Stimulated activated memory B cell treated with anti-CD40 and anti-IgM and Interleukin-4, amounts not matched to agents 10 μg/mL and 1 μg/mL and 100 μg/mL, for 72 hours (primary cell): ENCODE data around the gene SLC25A48.
"Not testable (repeated sequence)": the region's sequence is repeated elsewhere in the genome, so short reads cannot be mapped to it uniquely, and the experiment has no call there.

Source experiments
- ATAC-seq: fragments of 150-1000 bp; cut with Tn5 transposase; 2 replicates; pipeline ENCODE4 v1.10.0; 2021
- H3K27ac Mint-ChIP-seq: one replicate; pipeline ENCODE4 v1.8.0; 2022; ENCODE audit warnings: mild to moderate bottlenecking, mixed read lengths
- H3K27me3 Mint-ChIP-seq: one replicate; pipeline ENCODE4 v1.8.0; 2022; ENCODE audit warnings: mixed read lengths
- H3K36me3 Mint-ChIP-seq: one replicate; pipeline ENCODE4 v1.8.0; 2022; ENCODE audit warnings: mixed read lengths
- H3K4me1 Mint-ChIP-seq: one replicate; pipeline ENCODE4 v1.8.0; 2022; ENCODE audit warnings: mixed read lengths
- H3K4me3 Mint-ChIP-seq: one replicate; pipeline ENCODE4 v1.8.0; 2022; ENCODE audit warnings: mild to moderate bottlenecking, moderate library complexity, mixed read lengths
- H3K9me3 Mint-ChIP-seq: one replicate; pipeline ENCODE4 v1.8.0; 2022; ENCODE audit warnings: mixed read lengths

The SLC25A48 gene

DNA sequence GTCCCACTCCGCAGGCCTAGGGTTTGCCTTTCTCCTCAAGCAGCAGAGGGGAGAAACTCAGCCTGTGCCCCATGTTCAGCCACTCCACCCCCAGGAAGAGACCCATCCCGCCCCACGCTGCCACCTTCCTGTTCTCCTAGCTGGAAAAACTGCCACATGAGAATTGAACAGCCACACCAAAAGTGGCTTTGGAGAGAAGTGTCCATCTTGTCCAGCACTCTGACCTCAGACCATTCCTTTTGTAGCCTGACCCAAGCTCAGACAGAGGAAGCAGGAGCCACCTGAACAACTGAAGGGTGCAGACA lies 8.3 kb upstream of the SLC25A48 start:
- no peaks in the 10 kb centered on the region for H3K36me3 Mint-ChIP-seq
- no peak for ATAC-seq
- H3K9me3 Mint-ChIP-seq, result no peaks in the 10 kb centered on the region
- peaks cover 14% of the 10 kb centered on the region for H3K27me3 Mint-ChIP-seq
- H3K4me3 Mint-ChIP-seq, result no peak overlapping the region
- H3K4me1 Mint-ChIP-seq, result no peaks in the 10 kb centered on the region
- no peak overlapping the region for H3K27ac Mint-ChIP-seq

DNA sequence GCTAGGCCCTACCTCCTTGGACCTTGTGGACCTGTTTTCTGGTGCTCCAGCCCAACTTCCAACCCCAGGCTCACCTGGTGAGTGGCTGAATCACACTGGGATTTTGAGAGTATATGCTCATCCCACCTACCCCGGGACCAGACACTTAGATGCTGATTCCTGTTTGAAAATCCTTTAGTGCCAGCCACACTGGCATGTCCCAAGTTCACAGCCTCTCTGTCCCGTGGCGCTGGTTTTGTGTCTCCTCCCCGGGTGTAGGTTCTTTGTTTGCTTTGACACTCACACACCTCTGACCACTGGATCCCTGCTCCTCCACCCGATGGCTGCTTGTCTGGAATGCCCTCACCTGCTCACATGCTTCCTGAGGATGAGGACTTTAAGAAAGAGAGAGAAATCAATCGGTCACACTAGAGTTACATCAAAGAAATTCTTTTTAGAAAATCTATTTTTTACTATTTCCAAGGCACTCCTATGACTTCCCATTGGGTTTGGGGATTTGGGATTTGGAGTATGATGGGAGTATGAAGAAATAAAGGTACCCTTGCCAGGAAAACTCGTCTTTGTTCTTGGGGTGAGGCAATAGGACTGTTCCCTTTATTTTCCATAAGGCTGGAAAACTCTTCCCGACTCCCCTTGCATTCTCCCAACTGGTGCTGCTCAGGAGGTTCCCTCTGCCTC lies 7.3 kb upstream of the SLC25A48 start:
- H3K36me3 Mint-ChIP-seq, result no peaks in the 10 kb centered on the region
- H3K9me3 Mint-ChIP-seq, result no peaks in the 10 kb centered on the region
- no peaks in the 10 kb centered on the region for H3K4me1 Mint-ChIP-seq
- no peak for ATAC-seq
- peaks cover 23% of the 10 kb centered on the region for H3K27me3 Mint-ChIP-seq
- no peak overlapping the region for H3K27ac Mint-ChIP-seq
- H3K4me3 Mint-ChIP-seq, result no peak overlapping the region

DNA sequence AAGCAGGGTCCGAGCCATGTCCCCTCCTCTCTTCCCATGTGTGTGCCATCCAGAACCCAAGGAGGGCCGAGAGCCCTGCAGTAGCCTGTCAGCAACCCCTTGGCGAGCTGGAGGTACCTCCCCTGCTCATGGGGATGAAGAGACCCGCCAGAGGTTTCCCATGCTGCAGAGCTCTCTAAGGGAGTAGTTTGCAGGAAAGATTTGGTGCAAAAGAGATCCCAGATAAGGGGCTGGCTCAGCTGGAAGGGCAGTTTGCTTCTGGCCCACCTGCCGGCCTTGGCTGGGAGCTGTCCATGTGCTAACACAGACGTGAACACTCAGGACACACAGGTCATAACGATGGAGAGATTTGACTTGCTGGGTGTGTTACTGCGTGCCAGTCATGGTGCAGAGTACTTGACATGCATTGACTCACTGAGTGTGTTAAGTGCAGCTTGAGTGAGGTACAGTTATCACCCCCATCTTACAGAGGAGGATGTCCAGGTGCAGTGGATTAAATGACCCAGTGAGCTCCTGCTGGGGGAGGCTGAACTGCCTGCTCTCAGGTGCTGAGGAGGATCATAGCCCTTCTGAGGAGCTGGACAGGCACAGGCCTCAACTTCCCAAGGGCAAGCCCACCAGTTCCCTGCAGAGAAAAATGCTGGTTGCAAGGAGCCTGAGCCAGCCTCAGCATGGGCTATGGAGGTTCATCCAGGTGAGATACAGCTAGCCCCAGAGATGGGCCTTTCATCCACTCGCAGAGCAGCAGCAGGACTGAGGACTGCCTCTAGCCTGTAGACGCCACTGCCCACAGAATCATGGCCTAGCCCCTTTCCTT lies 6.3 kb upstream of the SLC25A48 start:
- Mint-ChIP-seq H3K36me3 (no peaks in the 10 kb centered on the region), H3K27me3 (peaks cover 33% of the 10 kb centered on the region), H3K4me1 (no peaks in the 10 kb centered on the region), H3K9me3 (no peaks in the 10 kb centered on the region), H3K4me3 (no peak overlapping the region), H3K27ac (no peak overlapping the region)
- ATAC-seq, result no peak

DNA sequence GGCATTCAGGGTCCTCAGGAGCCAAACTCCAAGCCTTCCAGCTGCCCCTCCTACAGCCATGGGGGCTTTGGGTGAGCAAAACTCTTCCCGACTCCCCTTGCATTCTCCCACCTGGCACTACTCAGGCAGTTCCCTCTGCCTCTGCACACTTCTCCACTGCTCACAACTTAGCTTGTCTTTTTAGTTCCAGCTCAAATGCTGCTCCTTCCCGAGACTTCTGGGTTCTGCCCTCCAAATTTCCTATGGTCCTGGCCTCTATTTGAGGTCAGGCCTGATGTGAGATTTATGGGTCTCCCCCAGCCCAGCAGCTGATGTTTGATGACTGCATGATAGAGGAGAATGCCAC lies 5.7 kb upstream of the SLC25A48 start:
- Mint-ChIP-seq H3K27ac (no peak overlapping the region), H3K9me3 (no peaks in the 10 kb centered on the region), H3K27me3 (peaks cover 39% of the 10 kb centered on the region), H3K4me3 (no peak overlapping the region), H3K4me1 (no peaks in the 10 kb centered on the region), H3K36me3 (no peaks in the 10 kb centered on the region)
- no peak for ATAC-seq

DNA sequence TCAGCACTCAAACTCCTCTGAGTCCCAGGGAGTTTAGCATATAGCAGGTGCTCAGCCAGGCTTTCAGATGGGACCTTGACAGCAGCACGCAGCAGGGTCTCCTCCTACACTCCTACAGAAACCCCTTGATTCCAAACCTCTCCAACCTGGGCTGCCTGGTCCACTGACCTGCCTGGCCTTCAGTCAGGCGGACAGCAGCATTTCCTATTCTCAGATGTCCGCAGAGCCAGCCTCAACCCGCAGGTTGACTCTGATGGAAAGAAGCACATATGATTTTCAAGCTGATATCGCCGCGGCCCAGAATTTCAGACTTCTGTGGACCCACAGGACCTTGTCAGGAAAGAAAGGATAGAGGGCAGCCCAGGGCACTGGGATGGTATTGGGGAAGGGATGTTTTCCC lies 5.3 kb upstream of the SLC25A48 start:
- Mint-ChIP-seq H3K36me3 (no peaks in the 10 kb centered on the region), H3K4me3 (no peak overlapping the region), H3K4me1 (peaks cover 4% of the 10 kb centered on the region), H3K27me3 (peaks cover 43% of the 10 kb centered on the region), H3K9me3 (no peaks in the 10 kb centered on the region), H3K27ac (no peak overlapping the region)
- no peak for ATAC-seq

DNA sequence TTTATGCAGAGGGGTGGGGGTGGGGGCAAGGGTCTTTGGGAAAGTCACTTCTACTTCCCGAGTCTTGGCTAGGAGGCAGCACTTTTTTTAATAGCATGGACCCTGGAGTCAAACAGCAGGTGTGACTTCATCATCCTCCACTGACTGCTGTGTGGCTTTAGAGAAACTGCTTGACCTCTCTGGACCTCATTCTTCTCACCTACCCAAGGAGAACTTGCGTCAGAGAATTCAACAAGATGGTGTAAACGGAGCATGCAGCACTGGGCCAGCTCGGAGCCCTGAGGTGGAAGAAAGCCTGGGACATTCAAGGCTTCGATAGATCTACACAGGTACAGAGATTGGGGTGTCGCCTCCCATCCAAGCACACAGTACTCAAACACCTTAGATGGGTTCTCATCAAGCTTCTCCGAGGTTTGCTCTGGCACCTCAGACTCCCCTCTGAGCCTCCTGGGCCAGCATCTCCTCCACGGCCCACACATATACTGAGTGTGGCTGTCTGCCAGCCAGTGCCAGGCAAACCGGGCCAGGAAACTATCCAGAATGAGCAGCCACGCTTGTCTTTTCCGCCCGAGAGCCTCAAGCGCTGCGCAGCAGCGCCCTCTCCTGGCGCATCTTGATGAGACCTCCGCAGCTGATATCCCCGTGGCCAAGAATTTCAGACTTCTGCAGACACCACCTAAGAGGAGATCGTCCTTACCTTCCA lies 4.6 kb upstream of the SLC25A48 start:
- no peak for ATAC-seq
- H3K36me3 Mint-ChIP-seq, result no peaks in the 10 kb centered on the region
- H3K27me3 Mint-ChIP-seq, result peaks cover 49% of the 10 kb centered on the region
- no peaks in the 10 kb centered on the region for H3K9me3 Mint-ChIP-seq
- no peak overlapping the region for H3K4me3 Mint-ChIP-seq
- H3K4me1 Mint-ChIP-seq, result peaks cover 7% of the 10 kb centered on the region
- no peak overlapping the region for H3K27ac Mint-ChIP-seq

DNA sequence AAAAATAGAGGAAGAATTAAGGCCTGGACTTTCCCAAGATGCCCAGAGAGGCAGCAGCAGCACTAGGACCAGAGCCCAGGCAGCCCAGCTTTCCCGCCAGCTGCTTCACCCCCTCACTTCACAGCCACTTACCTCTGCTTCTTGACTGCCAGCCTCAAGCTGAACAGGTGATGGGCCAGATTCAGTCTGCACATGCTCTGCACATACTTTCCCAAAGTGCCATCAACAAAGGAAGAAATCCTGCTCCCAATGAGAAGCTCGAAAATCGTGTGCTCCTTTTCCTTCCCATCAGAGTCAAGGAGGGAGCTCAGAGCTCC lies 4.1 kb upstream of the SLC25A48 start:
- Mint-ChIP-seq H3K4me1 (peaks cover 7% of the 10 kb centered on the region), H3K4me3 (no peak overlapping the region), H3K9me3 (no peaks in the 10 kb centered on the region), H3K27me3 (peaks cover 54% of the 10 kb centered on the region), H3K36me3 (no peaks in the 10 kb centered on the region), H3K27ac (no peak overlapping the region)
- no peak for ATAC-seq

GRCh38 chr5:135830876-135831275 lies 3.6 kb upstream of the SLC25A48 start:
- Mint-ChIP-seq H3K4me1 (peaks cover 7% of the 10 kb centered on the region), H3K9me3 (no peaks in the 10 kb centered on the region), H3K4me3 (no peak overlapping the region), H3K27me3 (peaks cover 54% of the 10 kb centered on the region), H3K36me3 (no peaks in the 10 kb centered on the region), H3K27ac (no peak overlapping the region)
- no peak for ATAC-seq

- peaks cover 54% of the 10 kb centered on the region for H3K27me3 Mint-ChIP-seq
- H3K9me3 Mint-ChIP-seq, result peaks cover 1% of the 10 kb centered on the region
Observed at GRCh38 chr5:135831439-135831838, 3.0 kb upstream of the SLC25A48 start.

DNA sequence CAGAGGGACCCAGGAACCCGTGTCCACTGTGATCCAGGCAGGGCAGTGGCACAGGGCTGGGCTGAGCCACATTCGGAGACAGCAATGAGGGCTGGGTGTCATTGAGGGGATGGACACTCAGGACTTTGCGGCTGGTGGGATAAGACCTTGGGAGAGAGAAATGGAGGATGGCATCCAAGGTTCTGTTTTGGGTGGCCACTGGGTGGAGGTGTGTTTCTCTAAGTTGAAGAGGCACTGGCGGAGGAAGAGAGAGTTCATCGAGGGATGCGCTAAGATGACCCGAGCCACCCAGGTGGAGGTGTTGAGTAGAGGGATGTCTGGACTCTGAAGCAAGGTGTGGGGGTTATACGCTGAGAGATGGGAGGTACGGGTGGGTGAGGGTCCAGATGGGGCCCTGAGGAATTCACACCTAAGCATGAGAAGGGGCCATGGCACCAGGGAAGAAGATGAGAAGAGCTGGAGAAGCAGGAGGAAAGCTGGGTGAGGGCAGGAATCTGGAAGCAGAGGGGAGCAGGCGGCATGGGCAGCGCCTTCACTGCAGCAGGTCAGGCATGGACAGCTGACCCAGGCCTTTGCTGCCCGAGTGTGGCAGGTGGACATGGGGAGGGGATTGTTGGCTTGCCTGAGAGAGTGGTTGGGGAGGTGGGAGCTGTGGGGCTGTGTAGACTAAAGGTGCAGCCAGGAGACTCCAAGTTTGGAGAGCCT lies 2.5 kb upstream of the SLC25A48 start:
- Mint-ChIP-seq H3K9me3 (peaks cover 3% of the 10 kb centered on the region), H3K4me1 (peaks cover 7% of the 10 kb centered on the region), H3K27me3 (peaks cover 54% of the 10 kb centered on the region), H3K4me3 (no peak overlapping the region), H3K27ac (no peak overlapping the region), H3K36me3 (no peaks in the 10 kb centered on the region)
- no peak for ATAC-seq

More at GRCh38 chr5:135831439-135831838, 3.0 kb upstream of the SLC25A48 start:
- Mint-ChIP-seq H3K27ac (no peak overlapping the region), H3K4me3 (no peak overlapping the region), H3K4me1 (peaks cover 7% of the 10 kb centered on the region), H3K36me3 (no peaks in the 10 kb centered on the region)
- no peak for ATAC-seq

- H3K4me3 Mint-ChIP-seq, result no peak overlapping the region
- no peaks in the 10 kb centered on the region for H3K36me3 Mint-ChIP-seq
- no peak for ATAC-seq
- H3K27ac Mint-ChIP-seq, result no peak overlapping the region
- peaks cover 9% of the 10 kb centered on the region for H3K9me3 Mint-ChIP-seq
- peaks cover 7% of the 10 kb centered on the region for H3K4me1 Mint-ChIP-seq
- H3K27me3 Mint-ChIP-seq, result peaks cover 54% of the 10 kb centered on the region
Observed at GRCh38 chr5:135832941-135833920, 1.2 kb upstream of the SLC25A48 start.

- no peaks in the 10 kb centered on the region for H3K36me3 Mint-ChIP-seq
- peaks cover 14% of the 10 kb centered on the region for H3K9me3 Mint-ChIP-seq
- no peak for ATAC-seq
- H3K4me1 Mint-ChIP-seq, result peaks cover 7% of the 10 kb centered on the region
- peaks cover 54% of the 10 kb centered on the region for H3K27me3 Mint-ChIP-seq
- no peak overlapping the region for H3K27ac Mint-ChIP-seq
- H3K4me3 Mint-ChIP-seq, result no peak overlapping the region
Observed at GRCh38 chr5:135833961-135834638, 363 bp upstream of the SLC25A48 start.

DNA sequence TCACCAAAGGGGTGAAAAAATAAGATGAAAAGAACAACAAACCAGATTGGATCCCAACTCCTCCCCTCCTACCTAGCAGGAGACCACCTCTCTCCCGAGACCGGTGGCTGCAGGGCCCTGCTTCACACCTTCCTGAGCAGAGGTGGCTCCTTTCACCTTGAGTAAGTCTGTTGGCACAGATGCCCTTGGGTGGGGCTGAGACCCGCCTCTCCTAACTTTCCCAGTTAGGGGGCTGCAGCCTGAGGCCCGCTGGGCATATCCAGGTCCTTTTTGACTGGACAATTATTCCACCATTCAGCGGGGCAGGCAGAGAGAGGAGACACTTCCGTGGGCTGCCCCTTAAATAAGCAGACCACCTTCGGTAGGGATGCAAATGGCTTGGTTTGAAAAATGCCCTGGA lies 1.3 kb downstream of the SLC25A48 start:
- no peak overlapping the region for H3K27ac Mint-ChIP-seq
- H3K27me3 Mint-ChIP-seq, result peaks cover 44% of the 10 kb centered on the region
- no peak overlapping the region for H3K4me3 Mint-ChIP-seq
- no peak for ATAC-seq
- peaks cover 20% of the 10 kb centered on the region for H3K9me3 Mint-ChIP-seq
- H3K4me1 Mint-ChIP-seq, result peaks cover 7% of the 10 kb centered on the region
- H3K36me3 Mint-ChIP-seq, result no peaks in the 10 kb centered on the region

DNA sequence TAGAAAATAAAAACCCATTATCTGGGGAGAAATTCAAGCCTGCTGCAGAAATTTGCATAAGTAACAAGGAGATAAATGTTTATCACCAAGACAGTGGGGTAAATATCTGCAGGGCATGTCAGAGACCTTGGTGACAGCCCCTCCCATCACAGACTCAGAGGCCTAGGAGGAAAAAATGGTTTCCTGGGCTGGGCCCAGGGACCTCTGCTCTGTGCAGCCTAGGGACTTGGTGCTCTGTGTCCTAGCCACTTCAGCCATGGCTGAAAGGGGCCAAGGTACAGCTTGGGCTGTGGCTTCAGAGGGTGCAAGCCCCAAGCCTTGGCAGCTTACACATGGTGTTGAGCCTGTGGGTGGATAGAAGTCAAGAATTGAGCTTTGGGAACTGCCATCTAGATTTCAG lies 3.9 kb downstream of the SLC25A48 start:
- not testable (repeated sequence) for H3K4me1 Mint-ChIP-seq, H3K27ac Mint-ChIP-seq, H3K4me3 Mint-ChIP-seq, H3K36me3 Mint-ChIP-seq, ATAC-seq
- peaks cover 19% of the 10 kb centered on the region for H3K27me3 Mint-ChIP-seq
- H3K9me3 Mint-ChIP-seq, result peaks cover 20% of the 10 kb centered on the region
